ENCODE data around the gene COX17. TPM values are rescaled to one million over a fixed set of nuclear protein-coding genes. Genes with fewer than 3 reads are reported as not detected.

COX17 gene
- total RNA-seq, 1 donor from 2014 or later, result 27.5 TPM

DNA sequence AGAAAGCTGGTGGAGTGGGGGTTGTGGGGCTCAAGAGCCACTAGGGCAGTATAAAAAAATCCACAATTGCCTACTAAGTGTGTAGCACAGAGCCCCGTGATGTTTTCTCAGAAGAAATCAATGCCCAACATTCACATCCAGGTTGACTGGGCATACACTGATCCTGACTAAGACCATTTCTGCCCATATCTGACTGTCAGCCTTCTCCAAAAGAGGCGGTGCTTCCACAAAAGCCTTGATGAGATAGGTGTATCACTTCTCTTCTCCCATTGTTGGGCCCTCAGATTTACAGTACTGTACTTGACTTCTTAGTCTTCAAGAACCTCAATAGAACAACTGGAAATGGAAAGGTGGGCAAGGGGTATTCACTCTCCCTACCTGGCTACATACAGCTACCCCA is 18.2 kb downstream of the COX17 start:
- DNase-seq (ENCODE audit: low read depth, low spot score), result no peak
- Mint-ChIP-seq H3K4me3 (no peak overlapping the region), H3K27ac (ENCODE audit: unreplicated experiment) (no peak overlapping the region), H3K36me3 (ENCODE audit: low read depth) (no peaks in the 10 kb centered on the region), H3K27me3 (ENCODE audit: low read depth) (no peaks in the 10 kb centered on the region), H3K9me3 (no peaks in the 10 kb centered on the region), H3K4me1 (no peaks in the 10 kb centered on the region)
- TF ChIP-seq, protein P1, sequence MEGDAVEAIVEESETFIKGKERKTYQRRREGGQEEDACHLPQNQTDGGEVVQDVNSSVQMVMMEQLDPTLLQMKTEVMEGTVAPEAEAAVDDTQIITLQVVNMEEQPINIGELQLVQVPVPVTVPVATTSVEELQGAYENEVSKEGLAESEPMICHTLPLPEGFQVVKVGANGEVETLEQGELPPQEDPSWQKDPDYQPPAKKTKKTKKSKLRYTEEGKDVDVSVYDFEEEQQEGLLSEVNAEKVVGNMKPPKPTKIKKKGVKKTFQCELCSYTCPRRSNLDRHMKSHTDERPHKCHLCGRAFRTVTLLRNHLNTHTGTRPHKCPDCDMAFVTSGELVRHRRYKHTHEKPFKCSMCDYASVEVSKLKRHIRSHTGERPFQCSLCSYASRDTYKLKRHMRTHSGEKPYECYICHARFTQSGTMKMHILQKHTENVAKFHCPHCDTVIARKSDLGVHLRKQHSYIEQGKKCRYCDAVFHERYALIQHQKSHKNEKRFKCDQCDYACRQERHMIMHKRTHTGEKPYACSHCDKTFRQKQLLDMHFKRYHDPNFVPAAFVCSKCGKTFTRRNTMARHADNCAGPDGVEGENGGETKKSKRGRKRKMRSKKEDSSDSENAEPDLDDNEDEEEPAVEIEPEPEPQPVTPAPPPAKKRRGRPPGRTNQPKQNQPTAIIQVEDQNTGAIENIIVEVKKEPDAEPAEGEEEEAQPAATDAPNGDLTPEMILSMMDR (conservative IDR thresholded peaks at IDR 0.05), result no peak

DNA sequence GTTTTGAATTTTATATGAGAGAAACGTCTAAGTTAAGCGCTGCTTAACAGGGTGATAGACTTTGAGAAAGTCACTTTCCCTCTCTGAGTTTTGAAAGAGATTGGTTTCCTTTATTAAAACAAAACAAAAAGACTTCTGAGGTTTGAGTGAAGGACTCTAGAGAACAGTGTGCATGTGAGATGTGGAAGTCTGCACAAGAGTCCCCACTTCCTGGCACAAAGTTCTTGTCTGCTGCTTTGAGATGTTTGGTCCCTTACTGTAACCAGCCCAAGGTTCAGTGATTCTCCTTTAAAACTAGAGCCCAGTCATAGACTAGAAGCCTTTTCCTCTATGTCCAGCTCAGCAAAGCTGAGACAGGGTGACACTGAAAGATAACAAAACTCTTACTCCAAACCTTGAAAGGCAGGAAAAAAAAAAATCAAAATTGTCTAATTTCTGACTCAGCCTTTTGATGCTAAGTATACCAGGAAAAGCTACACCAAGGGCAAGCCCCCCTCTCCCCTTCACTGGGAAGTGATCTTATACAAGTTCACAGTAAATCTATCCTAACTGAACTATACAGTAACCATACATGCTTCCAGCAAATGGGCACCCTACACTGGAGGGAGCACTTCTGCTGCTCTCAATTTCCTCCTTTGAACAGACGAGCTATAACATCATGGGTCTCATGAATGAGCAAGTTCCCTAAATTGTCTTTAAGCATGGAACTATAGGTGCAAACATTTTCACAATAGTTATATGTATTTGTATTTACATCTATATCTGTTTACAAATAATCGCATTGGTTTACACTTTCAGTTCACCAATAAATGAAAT is 19.1 kb downstream of the COX17 start:
- H3K27me3 Mint-ChIP-seq (ENCODE audit: low read depth), result no peaks in the 10 kb centered on the region
- no peak for DNase-seq (ENCODE audit: low read depth, low spot score)
- no peaks in the 10 kb centered on the region for H3K4me1 Mint-ChIP-seq
- H3K36me3 Mint-ChIP-seq (ENCODE audit: low read depth), result no peaks in the 10 kb centered on the region
- H3K9me3 Mint-ChIP-seq, result no peaks in the 10 kb centered on the region
- H3K4me3 Mint-ChIP-seq, result no peak overlapping the region
- TF ChIP-seq, protein P1 (conservative IDR thresholded peaks at IDR 0.05), result no peak
- no peak overlapping the region for H3K27ac Mint-ChIP-seq (ENCODE audit: unreplicated experiment)

DNA sequence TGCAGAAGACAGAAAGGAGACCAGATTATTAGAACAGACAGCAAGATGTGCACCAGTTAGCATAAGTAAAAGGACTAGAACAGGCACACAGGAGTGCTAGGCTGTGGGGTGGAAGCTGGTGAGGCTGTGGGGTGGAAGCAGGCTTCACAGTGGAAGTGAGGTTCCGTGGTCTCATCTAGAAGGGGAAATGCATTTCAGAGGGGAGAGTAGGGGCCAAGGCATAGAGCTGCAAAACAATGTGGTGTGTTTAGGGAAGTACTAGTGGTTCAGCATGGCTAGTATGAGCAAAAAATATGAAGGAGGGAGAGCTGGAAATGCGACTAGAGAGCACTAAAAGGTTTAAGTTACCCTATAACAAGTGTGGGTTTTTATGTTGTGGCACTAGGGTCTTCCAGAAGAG is 23.3 kb downstream of the COX17 start:
- no peaks in the 10 kb centered on the region for H3K4me1 Mint-ChIP-seq
- DNase-seq (ENCODE audit: low read depth, low spot score), result no peak

DNA sequence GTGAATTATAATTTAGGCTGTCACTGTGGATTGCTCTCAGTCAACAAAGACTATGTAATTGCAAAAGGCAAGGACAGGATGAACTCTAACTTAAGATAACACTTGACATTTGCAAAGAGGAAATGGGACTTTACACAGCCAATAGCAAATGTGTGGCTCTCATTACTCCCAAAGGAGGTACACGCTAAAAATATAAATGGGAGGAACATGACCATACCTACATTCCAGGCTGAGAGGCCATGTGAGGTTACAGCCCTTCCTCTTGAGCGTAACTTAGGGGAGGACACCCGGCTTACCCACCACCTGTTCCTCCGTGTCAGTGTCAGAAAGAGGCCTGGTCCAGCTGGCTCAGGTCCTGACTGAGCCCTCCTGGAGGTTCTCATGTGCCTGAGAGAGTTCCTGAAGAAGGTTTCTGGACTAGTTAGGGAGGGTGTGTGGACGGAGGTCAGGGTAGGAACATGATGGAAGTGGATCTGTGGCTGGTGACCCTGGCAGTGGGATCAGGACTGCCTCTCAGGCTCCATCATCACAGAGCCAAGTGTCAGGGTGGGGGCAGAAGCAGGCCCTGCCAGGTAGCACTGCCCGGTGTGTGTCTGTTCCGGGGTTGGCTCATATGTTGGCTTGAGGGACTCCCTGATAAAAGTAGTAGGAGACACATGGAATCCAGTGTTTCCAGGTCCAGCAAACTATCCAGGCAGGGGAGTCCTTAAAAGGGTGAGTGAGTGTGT is 24.7 kb downstream of the COX17 start:
- H3K9me3 Mint-ChIP-seq, result no peaks in the 10 kb centered on the region
- no peaks in the 10 kb centered on the region for H3K36me3 Mint-ChIP-seq (ENCODE audit: low read depth)
- no peak overlapping the region for H3K4me3 Mint-ChIP-seq
- no peaks in the 10 kb centered on the region for H3K27me3 Mint-ChIP-seq (ENCODE audit: low read depth)
- H3K4me1 Mint-ChIP-seq, result no peaks in the 10 kb centered on the region
- no peak for DNase-seq (ENCODE audit: low read depth, low spot score)
- no peak overlapping the region for H3K27ac Mint-ChIP-seq (ENCODE audit: unreplicated experiment)
- TF ChIP-seq, protein P1 (conservative IDR thresholded peaks at IDR 0.05), result no peak

More for the DNA sequence above, 23.3 kb downstream of the COX17 start:
- H3K9me3 Mint-ChIP-seq, result no peaks in the 10 kb centered on the region
- no peak overlapping the region for H3K27ac Mint-ChIP-seq (ENCODE audit: unreplicated experiment)
- H3K36me3 Mint-ChIP-seq (ENCODE audit: low read depth), result no peaks in the 10 kb centered on the region
- TF ChIP-seq, protein P1 (conservative IDR thresholded peaks at IDR 0.05), result no peak
- H3K4me3 Mint-ChIP-seq, result no peak overlapping the region
- H3K27me3 Mint-ChIP-seq (ENCODE audit: low read depth), result no peaks in the 10 kb centered on the region

DNA sequence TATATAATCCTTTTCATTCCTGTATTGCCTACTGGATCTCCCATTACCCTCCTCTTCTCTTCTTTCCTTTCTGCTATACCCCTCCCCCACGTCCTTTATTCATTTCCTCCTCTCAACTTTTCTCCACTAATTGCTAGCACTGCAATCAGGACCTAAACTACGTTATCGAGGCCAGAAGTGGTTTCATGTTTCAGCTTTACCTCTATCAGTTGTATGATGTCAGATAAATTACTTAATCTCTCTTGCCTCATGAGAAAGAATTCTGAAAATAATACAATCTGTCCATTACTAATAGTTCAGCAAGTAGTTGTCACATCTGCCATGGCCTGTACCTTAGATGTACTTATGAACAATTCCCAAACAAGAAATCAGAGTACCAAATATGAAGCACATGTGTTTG is 27.4 kb downstream of the COX17 start:
- no peaks in the 10 kb centered on the region for H3K9me3 Mint-ChIP-seq
- H3K4me1 Mint-ChIP-seq, result no peaks in the 10 kb centered on the region
- H3K27ac Mint-ChIP-seq (ENCODE audit: unreplicated experiment), result no peak overlapping the region
- no peak for DNase-seq (ENCODE audit: low read depth, low spot score)
- TF ChIP-seq, protein P1 (conservative IDR thresholded peaks at IDR 0.05), result no peak
- no peak overlapping the region for H3K4me3 Mint-ChIP-seq
- H3K27me3 Mint-ChIP-seq (ENCODE audit: low read depth), result no peaks in the 10 kb centered on the region
- H3K36me3 Mint-ChIP-seq (ENCODE audit: low read depth), result peaks cover 3% of the 10 kb centered on the region
